Measurements from ENCODE around the gene MARCHF6. TPM values are rescaled to one million over a fixed set of nuclear protein-coding genes. Genes with fewer than 3 reads are reported as not detected.

Gene MARCHF6
- total and polyA plus RNA-seq, 9 of the 15 experiments (the other 6 are each of a cell fraction or from before 2014, with no cell fraction given) = 74.1 to 456 (median 116) TPM

- TF ChIP-seq ZNF407 (IDR thresholded peaks at IDR 0.05; ENCODE audit: low read depth) = no peak
- no peak for TF ChIP-seq SP2 (IDR thresholded peaks at IDR 0.05; ENCODE audit: extremely low read depth, low read depth, low read length, poor library complexity, severe bottlenecking)
- TF ChIP-seq ZNF133 (CRISPR knock-in tag; IDR thresholded peaks at IDR 0.05) = no peak
- TF ChIP-seq FUS (optimal IDR thresholded peaks at IDR 0.05; ENCODE audit: low read depth, low read length) = no peak
- no peak for TF ChIP-seq XRCC4 (IDR thresholded peaks at IDR 0.05; ENCODE audit: extremely low read depth, insufficient read depth, insufficient read length)
- no peak for TF ChIP-seq ZNF79 (CRISPR knock-in tag; IDR thresholded peaks at IDR 0.05; ENCODE audit: low read depth)
- TF ChIP-seq E2F1 (CRISPR knock-in tag; IDR thresholded peaks at IDR 0.05) = peak; percentile 83; the same call in 1 of the 2 replicates
- TF ChIP-seq ZNF780A (CRISPR knock-in tag; IDR thresholded peaks at IDR 0.05) = no peak
- TF ChIP-seq TCF15 (CRISPR knock-in tag; IDR thresholded peaks at IDR 0.05) = no peak
- TF ChIP-seq BRD4 (IDR thresholded peaks at IDR 0.05) = no peak
- no peak for TF ChIP-seq MCM5 (IDR thresholded peaks at IDR 0.05; ENCODE audit: low read depth)
- TF ChIP-seq ZFPM2 (CRISPR knock-in tag; IDR thresholded peaks at IDR 0.05) = no peak
- no peak for TF ChIP-seq CBFB (CRISPR knock-in tag; IDR thresholded peaks at IDR 0.05)
- TF ChIP-seq NR2C2 (CRISPR knock-in tag; IDR thresholded peaks at IDR 0.05) = no peak
- TF ChIP-seq NR2C2 (tag; IDR thresholded peaks at IDR 0.05) = peak; percentile 21; the same call in 1 of the 2 replicates
- TF ChIP-seq TARDBP (IDR thresholded peaks at IDR 0.05) = peak; percentile 93
- no peak for TF ChIP-seq MED1 (CRISPR knock-in tag; IDR thresholded peaks at IDR 0.05; ENCODE audit: borderline replicate concordance)
- TF ChIP-seq LCOR (CRISPR knock-in tag; IDR thresholded peaks at IDR 0.05) = peak; percentile 31; the same call in 1 of the 2 replicates
- no peak for TF ChIP-seq NCOA1 (IDR thresholded peaks at IDR 0.05; ENCODE audit: low read depth)
- TF ChIP-seq RBM22 (IDR thresholded peaks at IDR 0.05; ENCODE audit: low read depth, low read length, poor library complexity, severe bottlenecking) = no peak
Measured at GRCh38 chr5:10307206-10308148, 46.0 kb upstream of the MARCHF6 start, which contains the start of gene CMBL (continued).
